Psoas muscle (tissue), 8 donors: ENCODE data around the gene SYNGR2. TPM values are rescaled to one million over a fixed set of nuclear protein-coding genes. Genes with fewer than 3 reads are reported as not detected.

Source experiments
- ATAC-seq, 4 donors: fragments of 200-7000 bp; cut with Tn5 transposase; one replicate each; pipeline ENCODE4 v1.9.1; 2020; ENCODE audit warnings: moderate library complexity in 3 of 4, mild to moderate bottlenecking in 2 of 4
- DNase-seq, 2 donors: peaks; one replicate each; pipeline ENCODE4 v3.0.0-alpha.2; 2020
- H3K27ac ChIP-seq: fragments of 200-600 bp; one replicate; pipeline ENCODE4 v1.8.0; 2022
- H3K27me3 ChIP-seq, 3 donors: fragments of 200-600 bp in 1 of 3; one replicate each; pipeline versions ENCODE4 v1.6.1 to v1.8.0; 2013 to 2022; ENCODE audit warnings: low read length in 2 of 3, mild to moderate bottlenecking in 2 of 3, moderate library complexity in 1 of 3; ENCODE audit not compliant: insufficient read depth in 3 of 3
- H3K36me3 ChIP-seq, 2 donors: fragments of 200-600 bp in 1 of 2; one replicate each; pipeline versions ENCODE4 v1.6.1 to v1.8.0; 2013 to 2022; ENCODE audit warnings: low read depth in 1 of 2, mild to moderate bottlenecking in 1 of 2, moderate library complexity in 1 of 2; ENCODE audit not compliant: insufficient read depth in 1 of 2
- H3K4me1 ChIP-seq: fragments of 200-600 bp; one replicate; pipeline ENCODE4 v1.8.0; 2022
- H3K4me3 ChIP-seq: fragments of 200-600 bp; one replicate; pipeline ENCODE4 v1.8.0; 2022; ENCODE audit warnings: mild to moderate bottlenecking
- H3K9me3 ChIP-seq: fragments of 200-600 bp; one replicate; pipeline ENCODE4 v1.8.0; 2022
- CTCF ChIP-seq: fragments of 200-600 bp; IDR thresholded peaks from one replicate; pipeline ENCODE4 v1.8.0; 2022; ENCODE audit warnings: antibody characterized with exemption
- WGBS, 3 donors: extraction: QIAGEN DNeasy Blood & Tissue Kit; methylation state at CpG; one replicate each; pipeline versions ENCODE4 v1.1.6 to v1.1.7; 2013; 5-methylcytosine and 5-hydroxymethylcytosine counted together
- intact Hi-C, 2 donors: fragments of 100-400 bp; cut with DNase I; formaldehyde crosslinking; loops; one replicate each; pipeline versions ENCODE4 v1.11.0 to v1.14.2; 2022
- polyA plus RNA-seq, 3 donors: library from polyadenylated mRNA; stranded (reverse); fragments of 200-250 nt; gene quantifications; one replicate each; pipeline ENCODE4 v1.2.3, GENCODE V29; 2013
- total RNA-seq, 4 donors: library from RNA; stranded (reverse); fragmentation: NEBNext Ultra II Directional in 2 of 4; extraction: Animal tissue kit (Norgen Biotek cat#: 25700) in 2 of 4; gene quantifications; one replicate each; pipeline versions ENCODE4 v1.2.1 to v1.2.4, GENCODE V29; 2021 to 2023
- donor health status: healthy with polysubstance abuse.
- donor health status: DM: no; HTN: no; CAD: no; lungs with moderate emphysema.
- donor health status: Bipolar disorder and iron deficiency.
- donor health status: healthy.
- donor health status: DM: yes; HTN: yes; CAD: no.
- donor health status: DM: no; HTN: no; CAD: no.
- donor health status: DM: no; HTN: no; CAD: no.
- donor health status: DM: yes; HTN: yes; CAD: no.

The SYNGR2 gene
- total and polyA plus RNA-seq, 7 donors, result 61.7 to 313 (median 181) TPM

- Histone ChIP-seq H3K9me3 (no peaks in the 10 kb centered on the region), H3K4me3 (no peak overlapping the region), H3K4me1 (peaks cover 9% of the 10 kb centered on the region), H3K36me3 (no peaks in the 10 kb centered on the region), H3K27me3 (peaks cover 0 to 25% (median 9%) of the 10 kb centered on the region in 3 donors), H3K27ac (no peak overlapping the region)
- WGBS, 3 donors, result 82 to 88% (median 84%) methylated on average over 29 to 30 of the region's 30 CpGs
- ATAC-seq (no peak), DNase-seq (peak in 1 of 2 donors; percentile 61)
- intact Hi-C loops, result no loop called here
- no peak for TF ChIP-seq CTCF
These were observed 44.1 kb upstream of the SYNGR2 start for GRCh38 chr17:78124081-78124835.

- Histone ChIP-seq H3K27me3 (peaks cover 0 to 30% (median 11%) of the 10 kb centered on the region in 3 donors), H3K27ac (no peak overlapping the region), H3K4me3 (peak overlapping the region; percentile 11), H3K4me1 (peaks cover 9% of the 10 kb centered on the region), H3K36me3 (no peaks in the 10 kb centered on the region), H3K9me3 (no peaks in the 10 kb centered on the region)
- intact Hi-C loops, result no loop called here
- TF ChIP-seq CTCF, result no peak
- ATAC-seq (no peak), DNase-seq (no peak)
- WGBS, 3 donors, result 81 to 90% (median 89%) methylated on average over 10 to 12 of the region's 12 CpGs
These were observed 43.6 kb upstream of the SYNGR2 start for GRCh38 chr17:78124836-78125137.

- intact Hi-C loops, result no loop called here
- no peak for TF ChIP-seq CTCF
- Histone ChIP-seq H3K4me1 (peaks cover 9% of the 10 kb centered on the region), H3K4me3 (peak overlapping the region; percentile 11), H3K36me3 (no peaks in the 10 kb centered on the region), H3K27ac (no peak overlapping the region), H3K27me3 (peaks cover 0 to 35% (median 11%) of the 10 kb centered on the region in 3 donors), H3K9me3 (no peaks in the 10 kb centered on the region)
- ATAC-seq (no peak), DNase-seq (peak in 1 of 2 donors; percentile 52)
- 78 to 87% (median 80%) methylated on average over 33 to 39 of the region's 39 CpGs for WGBS, 3 donors
These were observed 43.1 kb upstream of the SYNGR2 start for GRCh38 chr17:78125138-78125913.

GRCh38 chr17:78125976-78126894, 42.1 kb upstream of the SYNGR2 start:
- intact Hi-C loops, result no loop called here
- ATAC-seq, result no peak
- peaks cover 0 to 44% (median 13%) of the 10 kb centered on the region in 3 donors for H3K27me3 ChIP-seq
- H3K9me3 ChIP-seq, result no peaks in the 10 kb centered on the region
- H3K36me3 ChIP-seq, result no peaks in the 10 kb centered on the region
- peak in 1 of 2 donors; percentile 64 for DNase-seq
- WGBS, 3 donors, result 59 to 67% (median 61%) methylated on average over 25 of the region's 25 CpGs
- H3K4me1 ChIP-seq, result peaks cover 9% of the 10 kb centered on the region
- peak overlapping the region; percentile 61 for H3K27ac ChIP-seq
- H3K4me3 ChIP-seq, result peak overlapping the region; percentile 78
- TF ChIP-seq CTCF, result no peak
